Loucy (cell line): ENCODE measurements around the gene FITM2.

Source experiments
- CTCF ChIP-seq: fragments of 200-600 bp; sonication (generic); conservative IDR thresholded peaks from 2 replicates; pipeline ENCODE4 v1.5.1; 2014; ENCODE audit warnings: mild to moderate bottlenecking, antibody characterized with exemption, low read length
- EZH2phosphoT487 ChIP-seq: fragments of 200-600 bp; IDR thresholded peaks from 2 replicates; pipeline ENCODE4 v1.6.1; 2018; ENCODE audit warnings: antibody characterized with exemption, mild to moderate bottlenecking, moderate library complexity, borderline replicate concordance

GRCh38 chr20:44342248-44342647 lies 31.2 kb upstream of the FITM2 start:
- TF ChIP-seq CTCF (no peak), EZH2phosphoT487 (no peak)
